ENCODE measurements around the gene SELENOO.

The SELENOO gene

GRCh38 chr22:50185375-50186087 lies 15.3 kb upstream of the SELENOO start, which contains the start of gene TRABD:
Gene TRABD, plus strand, starts transcription at chr22:50185913. Its CDS starts 7,148 bp downstream, at chr22:50193061.
- DNase-seq, result peak; percentile 96

- peak; percentile 23 for DNase-seq
These were observed 14.6 kb upstream of the SELENOO start for GRCh38 chr22:50186181-50186714.

- peak; percentile 30 for DNase-seq
These were observed 13.9 kb upstream of the SELENOO start for GRCh38 chr22:50186761-50187523.

- no peak for DNase-seq
These were observed 12.5 kb upstream of the SELENOO start for GRCh38 chr22:50188356-50188755.

GRCh38 chr22:50189184-50189848 lies 11.5 kb upstream of the SELENOO start:
- peak; percentile 84 for DNase-seq

- peak; percentile 71 for DNase-seq
These were observed 11.0 kb upstream of the SELENOO start for GRCh38 chr22:50189849-50190181.

GRCh38 chr22:50190182-50190940 lies 10.4 kb upstream of the SELENOO start:
- peak; percentile 71 for DNase-seq

- DNase-seq, result no peak
These were observed 9.7 kb upstream of the SELENOO start for GRCh38 chr22:50190941-50191741.

GRCh38 chr22:50192436-50193204 lies 8.2 kb upstream of the SELENOO start:
- DNase-seq, result peak; percentile 29

- no peak for DNase-seq
These were observed 7.2 kb upstream of the SELENOO start for GRCh38 chr22:50193621-50194020.

GRCh38 chr22:50194037-50194805 lies 6.6 kb upstream of the SELENOO start:
- DNase-seq, result no peak

GRCh38 chr22:50196256-50196655 lies 4.6 kb upstream of the SELENOO start:
- DNase-seq, result no peak

GRCh38 chr22:50197000-50197800 lies 3.6 kb upstream of the SELENOO start:
- no peak for DNase-seq

- no peak for DNase-seq
These were observed 2.8 kb upstream of the SELENOO start for GRCh38 chr22:50197856-50198623.

- no peak for DNase-seq
These were observed 2.2 kb upstream of the SELENOO start for GRCh38 chr22:50198624-50199017.

GRCh38 chr22:50199251-50199721 lies 1.5 kb upstream of the SELENOO start:
- no peak for DNase-seq

- peak; percentile 38 for DNase-seq
These were observed 866 bp upstream of the SELENOO start for GRCh38 chr22:50199829-50200460.
